ENCODE measurements around the gene RBM12.

DNA sequence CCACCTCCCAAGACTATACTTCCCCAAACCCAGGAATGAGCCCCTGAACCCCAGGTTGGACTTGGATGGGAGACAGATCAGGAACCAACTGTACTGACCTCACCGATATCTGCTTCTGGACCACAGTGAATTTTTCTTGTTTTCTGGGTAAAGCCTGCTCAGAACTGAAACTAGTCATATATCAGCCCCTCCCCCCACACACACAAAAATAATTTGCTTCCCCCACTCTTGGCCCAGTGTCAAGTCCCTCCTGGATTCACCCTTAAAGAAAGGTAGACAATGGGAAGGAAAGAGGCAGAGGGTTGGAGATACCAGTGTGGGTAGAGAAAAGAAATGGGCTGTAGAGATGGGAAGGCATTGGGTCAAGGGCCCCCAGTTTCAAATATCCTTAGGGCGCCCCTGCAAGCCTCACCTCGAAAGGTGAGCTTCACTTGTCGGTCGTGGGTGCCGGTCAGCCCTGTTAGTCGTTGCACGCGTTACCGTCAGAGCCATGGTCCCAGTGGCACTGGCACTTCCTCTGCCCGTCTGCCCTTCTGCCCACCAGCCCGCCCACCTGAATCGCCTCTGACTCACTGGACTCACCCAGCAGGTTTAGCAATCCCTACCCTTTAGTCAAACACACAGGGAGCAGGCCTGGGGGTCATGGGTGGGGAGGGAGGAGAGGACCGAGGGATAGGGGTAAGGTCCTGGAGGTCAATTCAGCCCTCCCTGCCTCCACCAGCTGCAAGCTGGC is 57.5 kb downstream of the RBM12 start:
- TF ChIP-seq, protein P1, sequence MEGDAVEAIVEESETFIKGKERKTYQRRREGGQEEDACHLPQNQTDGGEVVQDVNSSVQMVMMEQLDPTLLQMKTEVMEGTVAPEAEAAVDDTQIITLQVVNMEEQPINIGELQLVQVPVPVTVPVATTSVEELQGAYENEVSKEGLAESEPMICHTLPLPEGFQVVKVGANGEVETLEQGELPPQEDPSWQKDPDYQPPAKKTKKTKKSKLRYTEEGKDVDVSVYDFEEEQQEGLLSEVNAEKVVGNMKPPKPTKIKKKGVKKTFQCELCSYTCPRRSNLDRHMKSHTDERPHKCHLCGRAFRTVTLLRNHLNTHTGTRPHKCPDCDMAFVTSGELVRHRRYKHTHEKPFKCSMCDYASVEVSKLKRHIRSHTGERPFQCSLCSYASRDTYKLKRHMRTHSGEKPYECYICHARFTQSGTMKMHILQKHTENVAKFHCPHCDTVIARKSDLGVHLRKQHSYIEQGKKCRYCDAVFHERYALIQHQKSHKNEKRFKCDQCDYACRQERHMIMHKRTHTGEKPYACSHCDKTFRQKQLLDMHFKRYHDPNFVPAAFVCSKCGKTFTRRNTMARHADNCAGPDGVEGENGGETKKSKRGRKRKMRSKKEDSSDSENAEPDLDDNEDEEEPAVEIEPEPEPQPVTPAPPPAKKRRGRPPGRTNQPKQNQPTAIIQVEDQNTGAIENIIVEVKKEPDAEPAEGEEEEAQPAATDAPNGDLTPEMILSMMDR (conservative IDR thresholded peaks at IDR 0.05): no peak
- no peak for TF ChIP-seq ZFX (IDR thresholded peaks at IDR 0.05)

All from C4-2B (cell line).